ENCODE results near the gene PREP.

Gene PREP

DNA sequence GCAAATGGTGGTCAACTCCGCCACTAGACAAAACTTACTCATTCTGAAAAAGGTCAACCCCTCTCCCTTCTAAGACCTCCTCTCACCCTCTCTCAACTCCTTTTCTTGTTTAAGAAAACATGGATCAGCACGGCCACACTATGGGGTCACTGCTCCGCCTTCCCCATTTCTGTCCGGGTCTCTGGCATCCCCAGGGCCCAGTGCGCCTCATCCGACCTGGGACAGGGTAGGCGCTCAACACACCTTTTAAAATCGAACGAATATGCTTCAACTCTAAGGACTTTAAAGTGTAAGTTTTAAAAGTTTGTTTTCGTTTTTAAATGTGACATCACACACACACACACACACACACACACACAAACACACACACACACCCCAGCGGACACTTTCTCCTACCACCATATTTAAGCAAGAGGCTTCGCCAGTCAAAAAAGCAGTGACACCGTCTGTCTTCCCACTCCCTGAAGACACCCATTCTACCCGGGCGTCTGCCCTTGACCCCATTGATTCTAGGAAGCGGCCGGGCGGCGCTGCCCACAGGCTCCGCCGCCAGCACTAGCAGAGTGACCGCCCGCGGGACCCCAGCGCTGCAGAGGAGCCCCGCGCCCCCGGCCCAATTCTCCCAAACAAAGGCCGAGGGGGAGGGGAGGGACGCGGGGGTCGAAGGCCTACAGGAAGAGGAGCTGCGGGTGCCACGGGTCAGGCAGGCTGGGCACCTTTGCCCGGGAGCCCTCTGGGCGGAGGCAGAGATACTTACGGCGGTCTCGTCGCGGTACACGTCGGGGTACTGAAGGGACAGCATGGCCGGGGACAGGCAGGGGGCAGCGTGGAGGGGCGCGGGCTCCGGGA lies 568 bp downstream of the PREP start (continued):
- TF ChIP-seq REST (tag by site-specific recombination; IDR thresholded peaks at IDR 0.05) (peak; percentile 89), ZNF473 (tag by site-specific recombination; IDR thresholded peaks at IDR 0.05) (no peak), ZNF792 (tag by site-specific recombination; IDR thresholded peaks at IDR 0.05) (no peak), YY2 (tag by site-specific recombination; IDR thresholded peaks at IDR 0.05) (peak; percentile 30; the same call in 1 of the 2 replicates)

DNA sequence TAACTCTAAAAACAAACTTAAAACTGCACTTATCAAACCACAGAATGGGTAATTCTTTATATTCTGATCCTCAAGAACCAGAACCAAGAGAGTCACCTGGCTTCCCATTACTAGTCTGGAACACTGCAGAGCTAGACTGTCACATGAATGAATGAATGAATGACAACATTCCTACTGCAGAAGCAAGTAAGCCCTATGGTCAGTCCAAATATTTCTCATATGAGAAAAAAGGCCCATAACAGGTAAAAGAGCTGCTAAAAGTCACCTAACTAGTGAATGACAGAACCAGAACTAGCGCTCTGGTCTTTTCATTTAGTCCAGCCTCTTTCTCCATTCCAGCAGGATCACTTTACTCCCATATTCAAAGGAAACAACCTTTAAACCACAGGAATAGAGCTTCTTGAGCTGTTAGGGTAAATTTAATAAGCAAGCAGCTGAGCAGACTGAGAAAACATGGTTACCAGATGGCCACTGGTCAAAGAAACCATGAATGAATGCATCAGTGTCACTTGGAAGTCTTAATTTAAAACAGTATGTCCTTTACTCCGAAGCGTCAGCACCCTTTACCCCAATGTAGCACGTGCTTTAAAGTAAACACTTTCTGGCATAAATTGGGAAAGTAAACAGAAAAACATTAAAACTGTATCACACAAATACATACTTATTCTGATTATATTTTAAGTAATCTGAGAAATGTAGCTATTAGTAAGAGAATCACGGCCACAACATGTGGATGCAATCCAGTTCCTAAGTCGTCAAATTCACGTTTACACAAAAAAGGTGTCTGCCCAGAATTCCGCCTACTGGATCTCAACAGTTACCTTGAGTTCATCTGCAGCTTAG lies 1.4 kb downstream of the PREP start:
- Histone ChIP-seq H3K9me3 (ENCODE audit: control insufficient read depth, insufficient read depth, low read depth, low read length) (no peaks in the 10 kb centered on the region), H3K27ac (ENCODE audit: extremely low read depth, low read depth, low read length) (no peak overlapping the region), H3K36me3 (ENCODE audit: control insufficient read depth in 2 of 2, insufficient read depth in 1 of 2, low read length in 2 of 2) (peaks cover 0 to 10% of the 10 kb centered on the region in 2 experiments; a peak in 1 of 3 replicates), H3K4me3 (ENCODE audit: low read depth, low read length) (peak overlapping the region; percentile 73), H3K4me1 (ENCODE audit: control insufficient read depth, insufficient read depth, low read length) (0 out of 2 replicates have a peak, but pooled peaks cover 3% of the 10 kb centered on the region)
- CTCF ChIA-PET, result interaction anchor here (0.6 to 2.1 kb wide), 11 partner anchors 11 to 591 kb away, joined by 3 to 14 read pairs (median 3); no protein-coding TSS in a partner anchor
- TF ChIP-seq ZNF24 (tag by site-specific recombination; IDR thresholded peaks at IDR 0.05) (peak; percentile 60; the same call in 1 of the 2 replicates), ZSCAN23 (tag by site-specific recombination; IDR thresholded peaks at IDR 0.05) (no peak)
- POLR2A ChIA-PET, result no interaction called here

- Histone ChIP-seq H3K4me3 (ENCODE audit: low read depth, low read length) (no peak overlapping the region), H3K4me1 (ENCODE audit: control insufficient read depth, insufficient read depth, low read length) (0 out of 2 replicates have a peak, but pooled peaks cover 3% of the 10 kb centered on the region), H3K27ac (ENCODE audit: extremely low read depth, low read depth, low read length) (no peak overlapping the region), H3K36me3 (ENCODE audit: control insufficient read depth in 2 of 2, insufficient read depth in 1 of 2, low read length in 2 of 2) (peaks cover 4 to 19% of the 10 kb centered on the region in 2 experiments; a peak in 1 of 3 replicates), H3K9me3 (ENCODE audit: control insufficient read depth, insufficient read depth, low read depth, low read length) (no peaks in the 10 kb centered on the region)
- CTCF ChIA-PET, result interaction anchor here (0.6 to 1.7 kb wide), 6 partner anchors 12 to 1027 kb away, joined by 3 to 12 read pairs (median 4); no protein-coding TSS in a partner anchor
- POLR2A ChIA-PET, result no interaction called here
- TF ChIP-seq ZNF398 (tag by site-specific recombination; IDR thresholded peaks at IDR 0.05), result no peak
Observed at GRCh38 chr6:105400501-105400900, 2.4 kb downstream of the PREP start.

- CTCF ChIA-PET, result interaction anchor here (0.6 to 1.5 kb wide), 3 partner anchors 82 to 311 kb away, joined by 4 to 6 read pairs (median 4); no protein-coding TSS in a partner anchor
- TF ChIP-seq ZNF501 (tag by site-specific recombination; IDR thresholded peaks at IDR 0.05), result no peak
- no peak for TF ChIP-seq ZFP41 (tag by site-specific recombination; IDR thresholded peaks at IDR 0.05; ENCODE audit: borderline replicate concordance)
- no peak for TF ChIP-seq ZNF548 (tag by site-specific recombination; IDR thresholded peaks at IDR 0.05)
- no peak for TF ChIP-seq BCL11B (tag by site-specific recombination; IDR thresholded peaks at IDR 0.05; ENCODE audit: low read depth)
- TF ChIP-seq ZSCAN23 (tag by site-specific recombination; IDR thresholded peaks at IDR 0.05), result no peak
- TF ChIP-seq ZNF2 (tag by site-specific recombination; IDR thresholded peaks at IDR 0.05), result no peak
- no peak for TF ChIP-seq ZNF394 (tag by site-specific recombination; IDR thresholded peaks at IDR 0.05; ENCODE audit: borderline replicate concordance)
- no peak for TF ChIP-seq ZNF654 (tag by site-specific recombination; IDR thresholded peaks at IDR 0.05; ENCODE audit: low read depth)
- no peak for TF ChIP-seq KLF9 (tag by site-specific recombination; IDR thresholded peaks at IDR 0.05; ENCODE audit: low read depth)
- TF ChIP-seq MYNN (tag by site-specific recombination; IDR thresholded peaks at IDR 0.05; ENCODE audit: borderline replicate concordance), result no peak
- TF ChIP-seq, protein P1, sequence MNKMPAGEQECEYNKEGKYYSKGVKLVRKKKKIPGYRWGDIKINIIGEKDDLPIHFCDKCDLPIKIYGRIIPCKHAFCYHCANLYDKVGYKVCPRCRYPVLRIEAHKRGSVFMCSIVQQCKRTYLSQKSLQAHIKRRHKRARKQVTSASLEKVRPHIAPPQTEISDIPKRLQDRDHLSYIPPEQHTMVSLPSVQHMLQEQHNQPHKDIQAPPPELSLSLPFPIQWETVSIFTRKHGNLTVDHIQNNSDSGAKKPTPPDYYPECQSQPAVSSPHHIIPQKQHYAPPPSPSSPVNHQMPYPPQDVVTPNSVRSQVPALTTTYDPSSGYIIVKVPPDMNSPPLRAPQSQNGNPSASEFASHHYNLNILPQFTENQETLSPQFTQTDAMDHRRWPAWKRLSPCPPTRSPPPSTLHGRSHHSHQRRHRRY (tag by site-specific recombination; IDR thresholded peaks at IDR 0.05), result no peak
- TF ChIP-seq WT1 (tag by site-specific recombination; IDR thresholded peaks at IDR 0.05), result no peak
- POLR2A ChIA-PET, result no interaction called here
Observed at GRCh38 chr6:105398859-105399258, 4.0 kb downstream of the PREP start.

More at GRCh38 chr6:105398859-105399258, 4.0 kb downstream of the PREP start:
- no peak overlapping the region for H3K4me3 ChIP-seq (ENCODE audit: low read depth, low read length)
- H3K4me1 ChIP-seq (ENCODE audit: control insufficient read depth, insufficient read depth, low read length), result 0 out of 2 replicates have a peak, but pooled peaks cover 3% of the 10 kb centered on the region
- no peak overlapping the region for H3K27ac ChIP-seq (ENCODE audit: extremely low read depth, low read depth, low read length)
- peaks cover 4 to 29% of the 10 kb centered on the region in 2 experiments; a peak in 1 of 3 replicates for H3K36me3 ChIP-seq (ENCODE audit: control insufficient read depth in 2 of 2, insufficient read depth in 1 of 2, low read length in 2 of 2)
- no peaks in the 10 kb centered on the region for H3K9me3 ChIP-seq (ENCODE audit: control insufficient read depth, insufficient read depth, low read depth, low read length)
